ENCODE results near the gene PRR20C. TPM values are rescaled to one million over a fixed set of nuclear protein-coding genes. Genes with fewer than 3 reads are reported as not detected.
"Not testable (repeated sequence)": the region's sequence is repeated elsewhere in the genome, so short reads cannot be mapped to it uniquely, and the experiment has no call there.

The PRR20C gene
- total RNA-seq (2022) = not detected in 2 replicates
- Bru-seq, nascent RNA = not detected
- not detected for BruChase-seq, experiment 1, labeled RNA remaining after a 2-hour chase
- not detected for BruChase-seq, experiment 2, labeled RNA remaining after a 6-hour chase
- long read RNA-seq = 0 reads

DNA sequence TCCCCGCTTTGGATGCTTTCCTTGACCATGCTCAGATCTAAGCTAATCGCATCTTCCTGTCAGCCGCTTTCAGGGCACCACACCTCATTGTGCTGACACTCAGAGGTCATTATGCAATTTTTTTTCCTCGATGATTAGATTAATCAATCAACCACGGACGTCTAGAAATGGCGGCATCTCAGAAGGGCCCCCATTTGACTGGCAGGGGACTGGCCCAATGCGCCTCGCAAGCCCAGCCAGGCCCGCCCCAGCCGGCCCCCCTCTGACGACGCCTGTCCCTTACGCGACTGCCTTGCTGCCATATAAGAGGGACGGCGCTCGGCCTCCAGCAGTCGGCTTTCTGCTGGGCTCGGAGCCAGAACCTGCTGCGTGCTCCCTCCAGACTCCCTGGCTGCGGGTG is at the start of gene PRR20C:
Gene PRR20C (plus strand): TSS at position 301 of the 400 bp plus-strand sequence. CDS start 387 bp downstream, outside the sequence.
- CTCF ChIA-PET; H3K27me3 ChIP-seq (replicated peaks; ENCODE audit: control insufficient read depth, insufficient read depth, low read length); BruUV-seq (replicated peaks); H3K36me3 ChIP-seq (ENCODE audit: control insufficient read depth, insufficient read depth, low read length); H3K4me1 Mint-ChIP-seq (ENCODE audit: low read depth, unreplicated experiment); H3K27ac Mint-ChIP-seq (ENCODE audit: unreplicated experiment); H3K27me3 Mint-ChIP-seq (ENCODE audit: insufficient read depth, unreplicated experiment); DNase-seq; H3K4me1 ChIP-seq; intact Hi-C loops (cut with micrococcal nuclease; ENCODE audit: unreplicated experiment); H3K9me3 Mint-ChIP-seq (ENCODE audit: unreplicated experiment); POLR2A ChIA-PET; H3K9me3 ChIP-seq; H3K36me3 Mint-ChIP-seq (ENCODE audit: insufficient read depth, unreplicated experiment); H3K4me3 Mint-ChIP-seq (ENCODE audit: unreplicated experiment); H3K4me3 ChIP-seq (ENCODE audit: low read depth, low read length): not testable (repeated sequence)

DNA sequence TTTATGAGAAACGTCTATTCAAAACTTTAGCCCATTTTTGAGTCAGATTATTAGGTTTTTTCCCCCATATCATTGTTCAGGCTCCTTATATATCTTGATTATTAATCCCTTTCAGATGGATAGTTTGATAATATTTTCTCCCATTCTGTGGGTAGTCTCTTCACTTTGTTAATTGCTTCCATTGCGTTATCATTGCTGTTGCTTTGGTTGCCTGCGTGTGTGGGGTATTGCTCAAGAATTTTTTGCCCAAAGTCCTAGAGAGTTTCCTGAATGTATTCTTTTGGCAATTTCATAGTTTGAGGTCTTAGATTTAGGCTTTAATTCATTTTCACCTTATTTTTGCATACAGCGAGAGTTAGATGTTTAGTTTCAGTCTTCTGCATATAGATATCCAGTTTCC is 38.9 kb upstream of the PRR20C start:
- POLR2A ChIA-PET = no interaction called here
- Mint-ChIP-seq H3K27me3 (ENCODE audit: insufficient read depth, unreplicated experiment) (peaks cover 2% of the 10 kb centered on the region), H3K9me3 (ENCODE audit: unreplicated experiment) (no peaks in the 10 kb centered on the region), H3K36me3 (ENCODE audit: insufficient read depth, unreplicated experiment) (no peaks in the 10 kb centered on the region), H3K4me1 (ENCODE audit: low read depth, unreplicated experiment) (no peaks in the 10 kb centered on the region), H3K27ac (ENCODE audit: unreplicated experiment) (no peak overlapping the region), H3K4me3 (ENCODE audit: unreplicated experiment) (no peak overlapping the region)
- H3K4me3 ChIP-seq (ENCODE audit: low read depth, low read length) = no peak overlapping the region
- no peak for DNase-seq
- TF ChIP-seq, protein P1, sequence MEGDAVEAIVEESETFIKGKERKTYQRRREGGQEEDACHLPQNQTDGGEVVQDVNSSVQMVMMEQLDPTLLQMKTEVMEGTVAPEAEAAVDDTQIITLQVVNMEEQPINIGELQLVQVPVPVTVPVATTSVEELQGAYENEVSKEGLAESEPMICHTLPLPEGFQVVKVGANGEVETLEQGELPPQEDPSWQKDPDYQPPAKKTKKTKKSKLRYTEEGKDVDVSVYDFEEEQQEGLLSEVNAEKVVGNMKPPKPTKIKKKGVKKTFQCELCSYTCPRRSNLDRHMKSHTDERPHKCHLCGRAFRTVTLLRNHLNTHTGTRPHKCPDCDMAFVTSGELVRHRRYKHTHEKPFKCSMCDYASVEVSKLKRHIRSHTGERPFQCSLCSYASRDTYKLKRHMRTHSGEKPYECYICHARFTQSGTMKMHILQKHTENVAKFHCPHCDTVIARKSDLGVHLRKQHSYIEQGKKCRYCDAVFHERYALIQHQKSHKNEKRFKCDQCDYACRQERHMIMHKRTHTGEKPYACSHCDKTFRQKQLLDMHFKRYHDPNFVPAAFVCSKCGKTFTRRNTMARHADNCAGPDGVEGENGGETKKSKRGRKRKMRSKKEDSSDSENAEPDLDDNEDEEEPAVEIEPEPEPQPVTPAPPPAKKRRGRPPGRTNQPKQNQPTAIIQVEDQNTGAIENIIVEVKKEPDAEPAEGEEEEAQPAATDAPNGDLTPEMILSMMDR (IDR thresholded peaks at IDR 0.05; ENCODE audit: insufficient read depth in 1 of 2, low read depth in 1 of 2, low read length in 1 of 2, severe bottlenecking in 1 of 2, unreplicated experiment in 1 of 2) = no peak
- BruUV-seq (replicated peaks) = no TSS peak
- intact Hi-C loops (cut with micrococcal nuclease; ENCODE audit: unreplicated experiment) = no loop called here
- H3K36me3 ChIP-seq (ENCODE audit: control insufficient read depth, insufficient read depth, low read length) = no peaks in the 10 kb centered on the region
- H3K9me3 ChIP-seq = no peaks in the 10 kb centered on the region
- CTCF ChIA-PET = no interaction called here
- H3K4me1 ChIP-seq = no peaks in the 10 kb centered on the region
- H3K27me3 ChIP-seq (replicated peaks; ENCODE audit: control insufficient read depth, insufficient read depth, low read length) = no peaks in the 10 kb centered on the region

GRCh38 chr13:57123681-57124080 is 30.2 kb upstream of the PRR20C start:
- DNase-seq = no peak
- no peak overlapping the region for H3K27ac Mint-ChIP-seq (ENCODE audit: unreplicated experiment)
- H3K27me3 Mint-ChIP-seq (ENCODE audit: insufficient read depth, unreplicated experiment) = peaks cover 2% of the 10 kb centered on the region
- no peaks in the 10 kb centered on the region for H3K4me1 Mint-ChIP-seq (ENCODE audit: low read depth, unreplicated experiment)
- CTCF ChIA-PET = no interaction called here
- POLR2A ChIA-PET = no interaction called here
- no peaks in the 10 kb centered on the region for H3K9me3 Mint-ChIP-seq (ENCODE audit: unreplicated experiment)
- intact Hi-C loops (cut with micrococcal nuclease; ENCODE audit: unreplicated experiment) = no loop called here
- no peaks in the 10 kb centered on the region for H3K4me1 ChIP-seq
- no peaks in the 10 kb centered on the region for H3K36me3 ChIP-seq (ENCODE audit: control insufficient read depth, insufficient read depth, low read length)
- H3K27me3 ChIP-seq (replicated peaks; ENCODE audit: control insufficient read depth, insufficient read depth, low read length) = no peaks in the 10 kb centered on the region
- H3K4me3 ChIP-seq (ENCODE audit: low read depth, low read length) = no peak overlapping the region
- TF ChIP-seq, protein P1 (IDR thresholded peaks at IDR 0.05; ENCODE audit: insufficient read depth in 1 of 2, low read depth in 1 of 2, low read length in 1 of 2, severe bottlenecking in 1 of 2, unreplicated experiment in 1 of 2) = no peak
- H3K36me3 Mint-ChIP-seq (ENCODE audit: insufficient read depth, unreplicated experiment) = no peaks in the 10 kb centered on the region
- H3K9me3 ChIP-seq = no peaks in the 10 kb centered on the region
- H3K4me3 Mint-ChIP-seq (ENCODE audit: unreplicated experiment) = no peak overlapping the region
- BruUV-seq (replicated peaks) = no TSS peak

- H3K9me3 ChIP-seq = 0 out of 2 replicates have a peak, but pooled peaks cover 6% of the 10 kb centered on the region
These were observed 25.0 kb upstream of the PRR20C start for GRCh38 chr13:57128909-57129308.

More at GRCh38 chr13:57128909-57129308, 25.0 kb upstream of the PRR20C start:
- H3K9me3 Mint-ChIP-seq (ENCODE audit: unreplicated experiment) = no peaks in the 10 kb centered on the region
- Histone ChIP-seq H3K27me3 (replicated peaks; ENCODE audit: control insufficient read depth, insufficient read depth, low read length) (no peaks in the 10 kb centered on the region), H3K4me1 (no peaks in the 10 kb centered on the region), H3K36me3 (ENCODE audit: control insufficient read depth, insufficient read depth, low read length) (no peaks in the 10 kb centered on the region), H3K4me3 (ENCODE audit: low read depth, low read length) (no peak overlapping the region)
- H3K4me1 Mint-ChIP-seq (ENCODE audit: low read depth, unreplicated experiment) = no peaks in the 10 kb centered on the region
- DNase-seq = no peak
- H3K36me3 Mint-ChIP-seq (ENCODE audit: insufficient read depth, unreplicated experiment) = no peaks in the 10 kb centered on the region
- ChIA-PET CTCF (no interaction called here), POLR2A (no interaction called here)
- H3K27me3 Mint-ChIP-seq (ENCODE audit: insufficient read depth, unreplicated experiment) = no peaks in the 10 kb centered on the region
- no TSS peak for BruUV-seq (replicated peaks)
- TF ChIP-seq, protein P1 (IDR thresholded peaks at IDR 0.05; ENCODE audit: insufficient read depth in 1 of 2, low read depth in 1 of 2, low read length in 1 of 2, severe bottlenecking in 1 of 2, unreplicated experiment in 1 of 2) = no peak
- intact Hi-C loops (cut with micrococcal nuclease; ENCODE audit: unreplicated experiment) = no loop called here
- no peak overlapping the region for H3K27ac Mint-ChIP-seq (ENCODE audit: unreplicated experiment)
- no peak overlapping the region for H3K4me3 Mint-ChIP-seq (ENCODE audit: unreplicated experiment)

All from Caco-2 (cell line).